ENCODE results near the gene RELL1.

The RELL1 gene

GRCh38 chr4:37631551-37631950 lies 54.6 kb downstream of the RELL1 start:
- no peak for DNase-seq

GRCh38 chr4:37629713-37630112 lies 56.5 kb downstream of the RELL1 start:
- no peak for DNase-seq

- no peak for DNase-seq
Observed at GRCh38 chr4:37628977-37629609, 57.1 kb downstream of the RELL1 start.

GRCh38 chr4:37627263-37627662 lies 58.9 kb downstream of the RELL1 start:
- DNase-seq, result no peak

GRCh38 chr4:37625499-37625898 lies 60.7 kb downstream of the RELL1 start:
- DNase-seq, result no peak

GRCh38 chr4:37623940-37624339 lies 62.2 kb downstream of the RELL1 start:
- DNase-seq, result no peak

- DNase-seq, result no peak
Observed at GRCh38 chr4:37623125-37623524, 63.1 kb downstream of the RELL1 start.

GRCh38 chr4:37620176-37620575 lies 66.0 kb downstream of the RELL1 start:
- no peak for DNase-seq

- DNase-seq, result no peak
Observed at GRCh38 chr4:37615720-37616063, 70.5 kb downstream of the RELL1 start.

- DNase-seq, result no peak
Observed at GRCh38 chr4:37615059-37615719, 71.0 kb downstream of the RELL1 start.

GRCh38 chr4:37612811-37613210 lies 73.4 kb downstream of the RELL1 start:
- DNase-seq, result no peak

- DNase-seq, result no peak
Observed at GRCh38 chr4:37609626-37610025, 76.5 kb downstream of the RELL1 start.

GRCh38 chr4:37607018-37607417 lies 79.2 kb downstream of the RELL1 start:
- DNase-seq, result no peak

GRCh38 chr4:37605843-37606565 lies 80.2 kb downstream of the RELL1 start:
- no peak for DNase-seq

- DNase-seq, result no peak
Observed at GRCh38 chr4:37604461-37604860, 81.7 kb downstream of the RELL1 start.

GRCh38 chr4:37603711-37604110 lies 82.5 kb downstream of the RELL1 start:
- no peak for DNase-seq

GRCh38 chr4:37603070-37603468 lies 83.1 kb downstream of the RELL1 start:
- DNase-seq, result peak; percentile 11

- no peak for DNase-seq
Observed at GRCh38 chr4:37602454-37603069, 83.6 kb downstream of the RELL1 start.

GRCh38 chr4:37601531-37601930 lies 84.6 kb downstream of the RELL1 start:
- no peak for DNase-seq

GRCh38 chr4:37599092-37599790 lies 86.9 kb downstream of the RELL1 start:
- DNase-seq, result no peak

GRCh38 chr4:37597034-37597433 lies 89.1 kb downstream of the RELL1 start:
- no peak for DNase-seq

- DNase-seq, result no peak
Observed at GRCh38 chr4:37595875-37596680, 90.1 kb downstream of the RELL1 start.

Measured in NCI-H2081 treated with DMSO at 0.1 percent for 48 hours (cell line).